ENCODE data around the gene ANKRD6.

GRCh38 chr6:89542866-89543265, 109.9 kb downstream of the ANKRD6 start:
- TF ChIP-seq CTCF (IDR thresholded peaks at IDR 0.05), result no peak
- no peak for TF ChIP-seq SIN3A (IDR thresholded peaks at IDR 0.05; ENCODE audit: borderline replicate concordance, low read depth, low read length)
- TF ChIP-seq GABPA (IDR thresholded peaks at IDR 0.05; ENCODE audit: low read depth), result no peak
- TF ChIP-seq RXRA (IDR thresholded peaks at IDR 0.05; ENCODE audit: borderline replicate concordance, low read depth), result no peak
- TF ChIP-seq FOXM1 (IDR thresholded peaks at IDR 0.05; ENCODE audit: low read depth), result no peak
